Raji (cell line): Measurements from ENCODE around the gene NLRC3.

Source experiments
- POLR2A ChIP-seq: IDR thresholded peaks from 2 replicates; pipeline ENCODE4 v1.6.1; 2011; ENCODE audit warnings: low read depth, low read length, control low read depth; ENCODE audit not compliant: insufficient read depth

NLRC3 gene

DNA sequence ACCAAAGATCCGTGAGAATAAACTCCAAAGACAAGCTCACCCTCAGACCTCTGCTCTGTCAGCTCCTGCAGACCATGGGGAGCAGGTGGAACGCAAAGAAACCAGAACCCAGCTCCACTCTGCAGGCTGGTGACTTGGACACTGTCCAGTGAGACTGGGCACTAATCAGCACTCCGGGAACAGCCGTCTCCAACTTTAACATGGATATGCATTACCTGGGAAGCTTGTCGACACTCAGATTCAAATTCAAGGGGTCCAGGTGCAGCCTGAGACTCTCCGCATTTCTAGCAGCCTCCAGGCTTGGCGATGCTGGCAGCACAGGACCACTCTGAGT is 25.1 kb upstream of the NLRC3 start:
- no peak for TF ChIP-seq POLR2A

GRCh38 chr16:3601614-3602319 is 24.6 kb upstream of the NLRC3 start:
- no peak for TF ChIP-seq POLR2A

DNA sequence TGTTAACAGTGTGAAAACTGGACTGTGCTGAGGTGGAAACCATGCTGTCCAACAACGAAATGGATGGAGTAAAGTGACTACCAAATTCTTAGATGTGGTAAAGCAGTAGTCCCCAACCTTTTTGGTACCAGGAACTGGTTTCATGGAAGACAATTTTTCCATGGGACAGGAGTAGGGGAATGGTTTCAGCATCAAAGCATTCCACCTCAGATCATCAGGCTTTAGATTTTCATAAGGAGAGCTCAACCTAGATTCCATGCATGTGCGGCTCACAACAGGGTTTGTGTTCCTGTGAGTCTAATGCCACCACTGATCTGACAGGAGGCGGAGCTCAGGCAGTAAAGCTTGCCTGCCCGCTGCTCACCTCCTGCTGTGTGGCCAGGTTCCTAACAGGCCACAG is 22.7 kb upstream of the NLRC3 start:
- no peak for TF ChIP-seq POLR2A

DNA sequence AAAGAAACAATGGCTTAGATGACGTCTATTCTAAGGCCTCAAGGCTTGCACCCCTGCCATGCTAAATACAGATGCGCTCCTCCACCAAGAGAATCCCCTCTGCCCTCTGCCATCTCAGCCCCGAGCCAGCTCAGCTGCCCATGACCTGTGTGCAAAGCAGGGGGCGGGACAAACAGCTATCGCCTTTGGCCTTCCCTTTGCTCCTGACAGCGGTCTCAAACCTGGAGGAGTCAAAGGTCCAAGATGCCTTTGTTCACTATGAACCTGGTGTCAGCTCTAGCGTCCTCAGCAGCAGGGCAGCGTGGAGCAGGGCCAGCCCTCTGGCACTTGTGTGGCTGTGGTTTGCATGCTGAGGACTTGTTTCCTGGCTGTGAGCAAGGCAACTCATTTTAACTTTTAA is 21.9 kb upstream of the NLRC3 start:
- no peak for TF ChIP-seq POLR2A

- no peak for TF ChIP-seq POLR2A
Observed at GRCh38 chr16:3598236-3598635, 21.0 kb upstream of the NLRC3 start.

DNA sequence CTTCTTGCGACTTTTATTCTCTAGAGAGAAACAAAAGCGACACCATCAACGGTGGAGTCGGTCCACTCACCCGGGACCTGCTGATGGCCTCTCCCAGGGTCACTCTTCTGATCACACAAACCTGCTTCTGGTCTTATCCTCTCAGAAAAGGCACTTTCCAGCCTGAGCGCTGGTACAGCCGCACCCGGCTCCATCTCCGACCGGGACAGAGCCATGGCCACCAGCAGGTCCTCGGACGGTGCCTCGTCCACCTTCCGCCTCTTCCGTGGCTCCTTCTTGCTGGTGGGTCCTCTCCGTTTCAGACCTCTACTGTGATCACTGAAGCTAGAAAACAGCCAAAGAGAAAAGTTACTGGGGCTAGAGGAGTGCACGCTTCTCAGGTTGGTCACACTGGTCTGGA is 20.5 kb upstream of the NLRC3 start:
- TF ChIP-seq POLR2A = no peak

- TF ChIP-seq POLR2A = no peak
Observed at GRCh38 chr16:3597226-3597625, 20.0 kb upstream of the NLRC3 start.

GRCh38 chr16:3596101-3596861 is 19.1 kb upstream of the NLRC3 start:
- TF ChIP-seq POLR2A = no peak

DNA sequence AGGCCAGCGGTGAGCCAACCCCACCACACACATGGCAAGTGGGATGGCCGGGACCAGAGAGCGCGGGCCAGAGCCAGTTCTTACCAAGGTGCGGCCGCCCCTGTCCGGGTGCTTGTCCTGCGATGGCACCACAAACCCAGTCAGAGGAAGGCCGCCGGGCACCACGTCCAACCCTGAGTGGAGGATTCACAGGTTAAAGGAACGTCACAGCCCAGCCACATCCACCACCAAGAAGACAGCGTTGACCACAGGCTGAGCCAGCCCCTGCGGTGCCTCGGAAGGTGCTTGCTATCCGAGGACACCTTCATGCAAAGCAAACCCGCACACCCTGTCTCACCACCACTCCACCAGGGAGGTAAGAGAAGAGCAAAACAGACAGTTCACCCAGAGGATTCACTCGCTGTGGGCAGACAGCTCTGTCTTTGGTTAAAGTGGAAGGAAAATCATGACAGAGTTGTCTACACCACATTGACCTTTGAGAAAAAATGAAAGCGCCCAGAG is 18.4 kb upstream of the NLRC3 start:
- no peak for TF ChIP-seq POLR2A

- TF ChIP-seq POLR2A = no peak
Observed at GRCh38 chr16:3595110-3595486, 17.9 kb upstream of the NLRC3 start.

DNA sequence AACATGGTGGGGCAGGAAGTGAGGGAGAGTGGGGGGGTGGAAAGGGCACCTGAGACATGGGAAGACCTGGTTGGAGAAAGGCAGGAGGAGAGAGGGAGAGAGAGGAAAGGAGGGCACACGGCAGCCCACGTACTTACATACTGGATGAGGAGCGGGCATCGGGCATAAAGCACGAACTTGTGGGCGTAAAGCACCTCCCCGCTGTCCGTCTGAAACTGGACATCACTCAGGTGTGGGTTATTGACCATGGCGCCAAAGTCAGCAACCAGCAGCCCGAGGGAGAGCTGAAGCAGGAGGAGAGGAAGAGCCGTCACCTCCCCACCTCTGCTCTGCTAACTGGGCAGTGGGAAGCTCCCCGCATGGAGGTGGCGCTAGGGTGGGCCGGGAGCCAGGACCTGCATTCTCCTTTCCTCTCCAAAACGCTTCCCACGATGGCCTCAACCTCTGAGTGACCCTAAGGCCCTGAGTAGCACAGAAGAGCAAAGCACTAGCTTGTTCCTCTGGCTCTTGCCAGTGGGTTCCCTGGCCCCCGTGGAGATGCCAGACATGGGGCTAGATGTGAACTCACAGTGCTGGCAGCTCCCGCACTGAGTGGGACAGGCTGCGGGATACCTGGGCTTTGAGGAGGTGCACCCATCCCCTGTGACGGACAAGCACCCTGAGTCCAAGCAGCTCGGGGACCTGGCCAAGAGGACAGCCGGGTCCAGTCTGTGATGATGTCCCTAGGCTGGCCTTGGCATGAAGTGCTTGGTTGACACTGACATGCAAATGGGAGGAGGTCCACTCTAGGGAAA is 17.3 kb upstream of the NLRC3 start:
- no peak for TF ChIP-seq POLR2A

DNA sequence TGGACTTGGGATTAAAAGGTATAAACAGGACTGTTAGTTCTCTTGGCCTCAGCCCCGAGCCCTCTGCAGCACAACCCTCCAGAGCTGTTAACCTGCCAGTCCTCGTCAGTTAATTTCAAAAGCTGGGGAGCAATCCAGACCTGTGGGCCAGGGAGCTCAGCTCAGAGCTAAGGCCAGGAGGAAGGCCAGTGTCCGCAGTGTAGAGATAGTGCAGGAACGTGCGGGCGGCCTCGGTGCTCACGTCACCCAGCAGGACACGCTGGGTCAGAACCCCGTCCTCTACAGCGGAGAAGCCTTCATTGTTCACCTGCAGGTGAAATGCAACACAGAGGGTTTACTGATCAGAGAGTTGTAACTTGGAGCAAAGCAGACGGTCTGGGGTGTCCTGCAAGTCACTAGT is 15.4 kb upstream of the NLRC3 start:
- TF ChIP-seq POLR2A = no peak

DNA sequence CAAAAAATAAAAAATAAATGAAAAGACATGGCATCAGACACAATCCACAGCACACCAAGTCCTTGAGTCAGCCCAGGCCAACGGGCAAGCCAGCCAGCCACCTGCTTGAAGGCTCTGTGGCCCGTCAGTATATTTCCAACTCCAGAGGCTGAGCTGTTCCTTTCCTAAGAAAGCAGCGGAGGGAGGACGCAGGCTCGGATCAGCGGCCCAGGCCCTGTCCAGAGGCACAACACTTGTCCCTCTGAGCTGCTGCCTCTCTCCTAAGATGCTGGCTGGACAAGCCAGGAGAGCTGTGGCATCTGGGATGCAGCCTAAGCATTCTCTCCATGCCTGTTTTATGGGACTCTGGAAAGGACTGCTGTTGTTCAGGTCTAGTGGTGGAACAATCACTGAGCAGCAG is 14.8 kb upstream of the NLRC3 start:
- no peak for TF ChIP-seq POLR2A

DNA sequence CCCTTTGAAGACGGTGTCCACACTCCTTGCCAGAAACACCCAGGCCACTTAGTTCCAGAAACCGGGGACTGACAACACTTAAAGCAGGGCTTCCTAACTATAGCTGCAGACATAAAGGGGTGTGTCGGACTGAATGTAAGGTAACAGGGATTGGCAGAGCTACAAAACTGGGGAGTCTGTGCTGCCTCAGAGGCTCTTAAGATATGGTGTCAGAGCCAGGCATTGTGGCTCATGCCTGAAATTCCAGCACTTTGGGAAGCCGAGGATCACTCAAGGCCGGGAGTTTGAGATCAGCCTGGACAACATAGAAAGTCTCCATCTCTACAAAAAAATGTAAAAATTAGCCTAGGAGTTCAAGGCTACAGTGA is 14.2 kb upstream of the NLRC3 start:
- TF ChIP-seq POLR2A = no peak

DNA sequence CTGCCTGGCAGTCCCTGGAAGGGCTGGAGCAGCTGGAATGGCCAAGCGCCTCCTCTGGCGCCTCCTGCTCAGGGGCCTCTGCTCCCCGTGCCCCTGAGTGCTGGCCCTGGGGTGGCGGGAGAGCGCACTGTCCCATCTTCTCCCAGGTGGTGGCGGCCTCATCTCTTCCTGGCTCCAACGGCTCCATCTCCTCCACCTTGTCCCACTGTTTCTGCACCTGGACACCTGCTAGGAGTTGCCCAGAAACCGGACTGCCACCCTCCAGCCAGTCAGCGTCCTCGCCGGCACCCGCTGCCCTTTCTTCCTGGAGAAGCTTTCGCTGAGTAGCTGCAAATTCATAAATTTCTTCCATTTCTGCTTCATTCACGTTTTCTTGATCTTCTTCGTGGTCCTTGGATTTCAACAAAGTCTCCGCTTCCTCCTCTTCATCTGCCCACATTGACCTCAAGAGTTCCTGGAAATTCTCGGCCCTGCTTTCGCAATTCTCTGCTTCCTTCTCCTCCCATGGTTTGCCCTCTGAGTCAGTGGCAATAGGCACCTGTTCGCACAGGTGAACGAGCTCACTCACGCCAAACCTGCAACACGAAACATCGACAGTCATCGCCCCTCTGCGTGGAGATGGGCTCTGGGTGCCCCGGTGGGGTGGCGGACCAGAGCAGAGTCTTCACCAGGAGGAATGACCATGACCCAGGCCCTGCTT is 13.7 kb upstream of the NLRC3 start:
- no peak for TF ChIP-seq POLR2A

- no peak for TF ChIP-seq POLR2A
Observed at GRCh38 chr16:3589991-3590701, 12.9 kb upstream of the NLRC3 start.
